HG03521 (cell line): ENCODE data around the gene PARD6G.
"Not testable (repeated sequence)": the region's sequence is repeated elsewhere in the genome, so short reads cannot be mapped to it uniquely, and the experiment has no call there.

ENCODE experiments used
- ATAC-seq: cut with Tn5 transposase; IDR thresholded peaks from one replicate; pipeline ENCODE4 v1.9.1; 2021; ENCODE audit warnings: mild to moderate bottlenecking, moderate library complexity; ENCODE audit not compliant: unreplicated experiment

The PARD6G gene

GRCh38 chr18:80175451-80176204, 71.7 kb downstream of the PARD6G start:
- no peak for ATAC-seq

- no peak for ATAC-seq
Observed at GRCh38 chr18:80173060-80173459, 74.3 kb downstream of the PARD6G start.

- ATAC-seq: no peak
Observed at GRCh38 chr18:80172056-80172455, 75.3 kb downstream of the PARD6G start.

- ATAC-seq: no peak
Observed at GRCh38 chr18:80171054-80171872, 76.1 kb downstream of the PARD6G start.

GRCh38 chr18:80170395-80171053, 76.8 kb downstream of the PARD6G start:
- no peak for ATAC-seq

- no peak for ATAC-seq
Observed at GRCh38 chr18:80169607-80170006, 77.7 kb downstream of the PARD6G start.

GRCh38 chr18:80168982-80169381, 78.3 kb downstream of the PARD6G start:
- ATAC-seq: no peak

- no peak for ATAC-seq
Observed at GRCh38 chr18:80168346-80168745, 79.0 kb downstream of the PARD6G start.

GRCh38 chr18:80167931-80168330, 79.4 kb downstream of the PARD6G start:
- no peak for ATAC-seq

- no peak for ATAC-seq
Observed at GRCh38 chr18:80167331-80167730, 80.0 kb downstream of the PARD6G start.

GRCh38 chr18:80166725-80167124, 80.6 kb downstream of the PARD6G start:
- ATAC-seq: no peak

- ATAC-seq: no peak
Observed at GRCh38 chr18:80166240-80166639, 81.1 kb downstream of the PARD6G start.

- not testable (repeated sequence) for ATAC-seq
Observed at GRCh38 chr18:80164727-80165355, 82.5 kb downstream of the PARD6G start.

- no peak for ATAC-seq
Observed at GRCh38 chr18:80163183-80163582, 84.1 kb downstream of the PARD6G start.

- ATAC-seq: no peak
Observed at GRCh38 chr18:80161781-80162417, 85.4 kb downstream of the PARD6G start.

- no peak for ATAC-seq
Observed at GRCh38 chr18:80159713-80160636, 87.3 kb downstream of the PARD6G start.

GRCh38 chr18:80158365-80158764, 88.9 kb downstream of the PARD6G start:
- ATAC-seq: no peak

GRCh38 chr18:80157708-80158343, 89.5 kb downstream of the PARD6G start:
- ATAC-seq: no peak

GRCh38 chr18:80154293-80154692, 93.0 kb downstream of the PARD6G start:
- peak; percentile 78 for ATAC-seq
